COLO668 (cell line): ENCODE measurements around the gene EFR3B.

ENCODE experiments used
- DNase-seq: peaks from one replicate; lab custom pipeline; 2025; ENCODE audit not compliant: unreplicated experiment; lab: John Stamatoyannopoulos, UW

EFR3B gene

DNA sequence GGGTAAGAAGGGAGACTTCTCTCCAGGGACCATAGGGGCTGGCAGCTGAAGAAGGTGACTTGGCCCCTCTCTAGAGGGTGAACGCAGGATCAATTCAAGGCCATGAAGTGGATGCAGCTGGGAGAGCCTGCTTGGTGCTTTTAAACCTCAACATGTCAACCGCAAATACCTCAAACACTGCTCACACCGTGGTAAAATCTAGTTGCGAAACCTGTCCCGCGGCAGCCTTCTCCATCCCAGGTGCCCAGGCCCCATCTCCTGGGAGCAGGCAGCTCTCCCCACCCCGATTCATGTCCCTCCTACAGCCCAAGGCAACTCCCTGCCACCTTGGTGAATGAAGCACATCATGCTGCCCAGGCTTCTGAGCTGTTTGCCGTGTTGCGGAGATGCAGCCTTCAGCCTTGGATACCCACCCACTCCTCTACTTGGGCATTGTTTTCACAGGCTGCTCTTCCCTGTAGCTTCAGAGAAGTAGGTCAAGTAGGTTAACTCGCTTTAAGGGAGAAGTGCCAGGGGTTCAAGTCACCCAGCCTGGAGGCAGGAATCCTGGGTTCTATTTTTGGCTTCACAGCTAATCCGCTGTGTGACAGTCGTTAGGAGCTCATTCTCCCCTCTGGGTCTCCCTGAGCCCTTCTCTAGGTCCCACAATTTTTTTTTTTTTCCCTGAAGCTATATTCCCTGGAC is 6.2 kb upstream of the EFR3B start:
- no peak for DNase-seq

DNA sequence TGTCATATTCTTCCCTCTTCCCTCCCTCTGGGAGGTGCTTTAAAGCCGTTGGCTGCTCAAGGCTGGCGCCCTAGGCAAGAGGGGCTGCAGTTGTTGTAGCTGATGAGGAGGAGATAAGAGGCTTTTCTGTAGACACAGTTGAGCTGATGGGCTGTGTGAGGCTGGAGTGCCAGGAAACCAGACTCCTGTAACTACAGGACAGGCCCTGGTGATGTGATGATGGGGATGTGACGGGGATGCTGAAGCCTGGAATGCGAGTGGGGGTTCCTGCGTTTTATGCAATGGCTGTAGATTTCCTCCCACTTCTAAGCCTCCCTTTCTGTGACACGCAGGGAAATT is 5.7 kb upstream of the EFR3B start:
- no peak for DNase-seq

DNA sequence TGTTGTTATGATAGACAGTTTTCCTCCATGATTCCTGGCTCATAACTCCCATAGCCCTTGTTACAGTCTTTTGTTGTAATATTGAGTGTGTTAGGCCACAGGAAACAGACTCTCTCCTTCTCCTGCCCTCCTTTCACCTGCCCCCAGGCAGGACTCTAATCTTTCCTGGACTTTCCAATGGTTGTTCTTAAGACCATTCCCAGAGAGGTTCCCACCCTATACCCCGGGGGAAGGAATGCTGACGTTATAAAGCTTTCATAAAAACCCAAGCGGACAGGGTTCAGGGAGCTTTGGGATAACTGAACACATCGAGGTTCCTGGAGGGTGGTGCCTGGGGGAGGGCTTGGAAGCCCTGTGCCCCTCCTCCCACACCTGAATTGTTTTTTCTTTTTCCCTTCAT is 2.8 kb upstream of the EFR3B start:
- no peak for DNase-seq

DNA sequence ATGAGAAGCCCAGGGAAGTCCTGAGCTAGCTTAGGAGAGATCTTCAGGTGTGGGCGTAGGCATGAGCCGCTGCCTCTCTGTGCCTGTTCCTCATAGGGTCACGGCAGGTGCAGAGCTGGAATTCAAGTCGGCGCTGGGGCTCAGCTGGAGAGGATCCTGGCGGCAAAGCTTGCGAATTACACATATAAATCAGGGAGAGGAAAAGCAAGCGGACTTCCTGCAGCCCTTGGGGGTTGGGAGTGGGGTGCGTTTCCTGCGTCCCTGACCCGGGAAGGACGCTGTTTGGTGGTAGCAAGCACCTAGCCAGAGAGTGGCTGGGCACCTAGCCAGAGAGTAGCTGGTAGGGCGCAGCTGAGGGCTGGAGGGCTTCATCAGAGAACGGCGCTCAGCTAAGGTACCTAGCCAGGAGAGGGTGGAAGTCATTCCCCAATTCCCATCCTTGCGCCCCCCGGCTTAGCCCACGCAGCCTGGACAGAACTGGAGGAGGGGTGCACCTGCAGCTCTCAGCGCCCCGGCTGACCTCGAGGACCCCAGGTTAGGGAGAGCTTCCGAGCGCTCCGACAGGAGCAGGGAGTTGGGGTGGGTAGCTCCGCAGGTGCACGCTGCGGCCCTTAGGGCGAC is 459 bp upstream of the EFR3B start:
- peak; percentile 88 for DNase-seq

DNA sequence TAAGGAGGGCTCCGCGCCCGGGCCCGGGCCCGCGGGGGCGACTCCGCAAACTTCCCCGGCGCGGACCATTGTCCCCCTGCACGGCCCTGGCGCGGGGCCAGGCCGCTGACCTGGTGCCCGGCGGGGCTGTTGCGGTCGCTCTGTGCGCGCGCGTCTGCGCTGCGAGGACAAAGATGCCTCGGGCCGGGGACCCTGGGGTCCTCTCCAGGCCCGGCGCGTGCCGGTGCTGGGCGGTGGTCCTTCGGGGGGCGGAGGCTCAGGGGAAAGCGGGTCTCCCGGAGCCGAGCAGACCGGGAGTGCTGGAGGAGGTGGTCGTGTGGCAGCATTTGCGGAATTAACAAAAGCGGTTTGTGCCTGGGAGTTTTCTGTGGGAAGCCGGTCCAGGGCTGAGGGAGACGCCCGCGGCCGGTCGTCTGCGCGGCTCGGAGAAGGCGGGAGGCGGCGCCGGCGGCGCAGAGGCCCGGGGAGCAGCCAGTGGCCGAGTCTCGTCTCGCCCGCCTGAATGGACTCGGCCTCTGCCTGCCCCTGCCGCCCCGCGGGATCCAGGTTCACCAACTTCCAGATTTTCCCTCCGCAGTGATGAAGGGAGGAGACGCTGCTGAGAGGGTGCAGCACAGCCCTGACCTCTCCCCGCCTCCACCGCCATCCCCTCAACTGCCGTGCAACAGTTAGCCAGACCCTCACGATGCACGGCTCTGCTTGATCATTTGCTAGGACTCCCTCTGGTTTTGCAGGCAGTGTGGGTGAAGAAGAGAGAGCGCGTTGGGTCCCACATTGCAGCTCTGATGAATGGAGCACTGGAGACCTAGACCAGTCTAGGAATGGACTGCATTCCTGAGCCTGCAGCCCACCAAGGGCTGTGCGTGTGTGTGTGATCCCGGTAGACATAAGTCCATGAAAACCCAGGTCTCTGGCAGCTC is 705 bp downstream of the EFR3B start:
- DNase-seq: peak; percentile 65

DNA sequence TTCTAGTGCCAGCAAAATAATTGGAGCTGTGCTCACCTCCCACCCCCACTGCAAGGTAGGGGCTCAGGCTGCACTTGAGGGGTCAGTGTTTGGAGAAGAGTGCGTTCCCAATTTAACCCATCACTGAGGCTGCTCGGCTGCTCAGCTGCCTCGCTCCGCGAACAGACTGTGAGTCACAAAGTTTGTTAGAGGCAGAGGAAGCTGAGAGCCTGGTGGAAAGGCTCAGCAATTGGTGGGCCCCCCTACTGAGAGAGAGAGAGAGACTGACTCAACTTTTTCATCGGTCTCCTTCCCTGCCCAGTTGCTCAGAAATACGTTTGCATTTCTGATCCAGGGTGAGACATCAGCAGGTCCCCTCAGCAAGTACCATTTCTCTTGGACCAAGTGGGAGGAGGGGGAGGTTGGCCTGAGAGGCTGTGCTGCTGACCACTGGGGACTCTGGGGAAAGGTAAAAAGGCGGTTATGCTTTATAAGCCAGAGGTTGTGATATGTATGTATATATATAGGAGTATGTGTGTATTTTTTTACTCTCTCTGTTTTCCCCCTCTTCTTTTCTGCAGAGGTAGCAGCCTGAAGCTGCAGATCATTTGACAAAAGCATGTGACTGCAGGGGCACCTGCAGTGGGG is 1.5 kb downstream of the EFR3B start:
- DNase-seq: peak; percentile 24

DNA sequence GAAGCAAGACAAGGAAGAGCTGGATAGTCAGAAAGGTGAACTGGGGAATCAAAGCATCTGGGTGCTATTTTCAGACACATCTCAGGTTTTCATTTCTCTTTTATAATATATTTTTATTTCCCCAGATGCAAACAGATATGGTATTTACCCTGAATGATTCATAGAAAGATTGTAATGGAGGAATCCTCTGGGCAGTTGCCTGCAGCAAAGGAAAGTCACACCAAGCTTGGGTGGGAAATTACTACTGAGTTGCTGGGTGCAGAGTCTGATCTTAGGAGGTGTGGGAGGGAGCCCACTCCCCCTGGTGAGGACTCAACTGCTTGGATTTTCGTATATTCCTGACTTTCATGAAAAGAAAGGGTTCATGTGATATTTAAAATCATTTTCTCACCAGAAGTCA is 2.1 kb downstream of the EFR3B start:
- no peak for DNase-seq

DNA sequence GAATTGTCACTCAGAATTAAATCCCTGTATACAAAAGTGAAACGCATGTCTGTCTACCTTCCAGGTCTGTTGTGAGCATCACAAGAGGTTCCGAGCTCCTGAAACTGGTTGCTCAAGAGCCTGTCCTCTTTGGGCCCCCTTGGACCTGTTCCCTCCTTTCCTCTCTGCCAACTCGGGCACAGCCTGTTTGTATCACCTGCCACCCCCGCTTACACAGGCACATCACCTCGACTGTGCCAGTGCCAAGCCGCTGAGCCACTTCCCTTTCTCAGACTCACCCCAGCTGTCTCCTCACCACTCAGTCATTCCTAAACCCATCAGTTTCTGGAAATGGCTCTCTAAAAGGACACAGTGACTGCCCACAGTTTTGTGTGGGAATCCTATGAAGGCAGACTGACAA is 3.1 kb downstream of the EFR3B start:
- DNase-seq: peak; percentile 20

DNA sequence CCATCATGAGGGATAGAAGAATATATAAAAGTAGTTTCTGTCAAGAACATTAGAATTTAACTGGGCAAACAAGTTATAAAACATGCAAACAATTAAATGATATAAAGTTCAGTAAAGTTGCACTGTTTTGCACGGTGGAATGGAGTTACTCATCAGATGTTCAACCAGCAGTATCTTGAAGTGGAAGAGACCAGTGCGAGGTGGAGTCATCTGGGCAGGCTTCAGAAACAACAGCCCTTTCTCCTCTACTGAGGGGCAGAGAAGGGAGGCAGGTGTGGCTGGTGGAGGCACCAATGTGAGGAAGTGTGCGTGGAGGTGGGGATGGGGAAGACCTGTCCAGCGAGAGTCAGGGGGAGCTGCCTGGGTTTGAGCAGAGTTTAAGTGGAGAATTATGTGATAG is 7.5 kb downstream of the EFR3B start:
- DNase-seq: no peak

DNA sequence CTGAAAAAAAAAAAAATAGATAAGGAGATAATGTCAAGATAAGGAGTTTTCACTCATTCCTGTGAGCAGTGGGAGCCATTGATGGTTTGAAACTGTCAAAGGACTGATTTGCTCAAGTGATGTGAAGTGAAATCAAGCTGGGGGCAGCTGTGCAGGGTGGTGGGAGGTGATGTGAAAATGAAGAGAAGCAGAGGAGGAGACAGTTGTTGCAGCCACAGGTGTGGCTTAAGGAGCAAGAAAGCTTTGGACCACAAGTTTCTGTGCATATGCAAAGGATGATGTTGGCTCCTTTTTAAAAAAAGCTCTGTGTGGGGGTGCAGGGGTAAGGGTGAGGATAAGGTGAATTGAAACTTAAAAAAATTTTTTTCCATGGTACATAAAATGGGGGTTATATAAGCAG is 8.3 kb downstream of the EFR3B start:
- no peak for DNase-seq

DNA sequence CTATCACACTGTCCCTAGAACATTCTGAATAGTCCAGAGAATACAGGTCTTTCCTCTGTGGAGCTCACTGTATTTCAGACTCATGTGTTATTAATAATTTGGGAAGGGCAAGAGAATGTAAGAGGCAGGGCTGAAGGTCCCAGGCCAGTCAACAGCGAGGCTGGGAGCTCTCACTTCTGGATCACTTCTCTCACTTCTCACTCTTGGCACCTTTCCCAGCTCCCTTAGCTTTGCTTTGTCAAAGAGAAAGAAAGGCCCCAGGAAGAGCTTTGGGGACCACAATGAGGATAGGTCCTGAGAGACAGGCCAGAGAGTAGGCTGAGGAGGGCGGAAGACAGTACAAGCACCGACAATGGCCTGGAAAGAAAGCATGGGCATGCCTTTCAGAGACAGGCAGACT is 11.2 kb downstream of the EFR3B start:
- no peak for DNase-seq

DNA sequence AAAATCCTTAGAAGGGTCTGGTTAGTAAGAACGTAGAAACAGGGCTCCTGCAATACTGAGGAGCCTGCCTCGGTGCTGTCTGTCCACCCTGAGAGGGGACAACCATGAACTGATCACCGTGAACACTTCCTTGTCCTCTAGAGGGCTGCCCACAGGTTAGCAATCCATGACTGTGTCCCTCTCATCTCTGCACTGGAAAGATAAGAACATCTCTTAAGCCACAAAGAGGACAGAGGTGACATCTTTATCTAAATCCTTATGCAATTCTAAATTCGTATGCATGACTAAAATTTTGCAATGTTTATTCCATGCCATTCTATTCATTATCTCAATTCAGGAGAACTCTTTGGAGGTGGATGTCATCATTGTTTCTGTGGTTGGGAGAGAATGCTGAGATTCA is 12.8 kb downstream of the EFR3B start:
- no peak for DNase-seq

DNA sequence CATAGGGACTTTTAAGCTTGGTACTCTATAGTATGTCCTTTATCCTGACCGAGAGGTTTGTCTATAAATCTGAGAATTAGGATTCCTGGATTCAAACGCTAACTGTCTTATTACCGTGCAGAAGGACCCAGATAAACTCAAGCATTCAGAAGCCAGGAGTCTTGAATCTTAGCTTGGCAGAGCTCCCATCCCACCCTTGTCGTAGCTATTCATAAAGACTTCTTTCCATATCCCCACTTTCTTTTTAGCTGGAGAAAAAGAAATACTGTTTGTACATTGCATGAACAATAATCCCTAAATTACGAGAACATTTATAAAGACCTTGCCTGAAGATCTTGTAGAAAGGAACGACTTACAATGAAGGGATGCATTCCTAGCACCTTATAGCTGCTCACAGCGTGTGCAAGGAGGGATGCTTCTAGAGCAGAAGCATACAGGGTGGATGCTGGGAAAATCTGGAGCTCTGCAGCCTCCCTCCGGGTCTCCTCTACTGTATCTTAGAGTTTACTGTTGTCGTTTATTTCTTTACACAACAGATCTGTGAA is 13.6 kb downstream of the EFR3B start:
- no peak for DNase-seq

DNA sequence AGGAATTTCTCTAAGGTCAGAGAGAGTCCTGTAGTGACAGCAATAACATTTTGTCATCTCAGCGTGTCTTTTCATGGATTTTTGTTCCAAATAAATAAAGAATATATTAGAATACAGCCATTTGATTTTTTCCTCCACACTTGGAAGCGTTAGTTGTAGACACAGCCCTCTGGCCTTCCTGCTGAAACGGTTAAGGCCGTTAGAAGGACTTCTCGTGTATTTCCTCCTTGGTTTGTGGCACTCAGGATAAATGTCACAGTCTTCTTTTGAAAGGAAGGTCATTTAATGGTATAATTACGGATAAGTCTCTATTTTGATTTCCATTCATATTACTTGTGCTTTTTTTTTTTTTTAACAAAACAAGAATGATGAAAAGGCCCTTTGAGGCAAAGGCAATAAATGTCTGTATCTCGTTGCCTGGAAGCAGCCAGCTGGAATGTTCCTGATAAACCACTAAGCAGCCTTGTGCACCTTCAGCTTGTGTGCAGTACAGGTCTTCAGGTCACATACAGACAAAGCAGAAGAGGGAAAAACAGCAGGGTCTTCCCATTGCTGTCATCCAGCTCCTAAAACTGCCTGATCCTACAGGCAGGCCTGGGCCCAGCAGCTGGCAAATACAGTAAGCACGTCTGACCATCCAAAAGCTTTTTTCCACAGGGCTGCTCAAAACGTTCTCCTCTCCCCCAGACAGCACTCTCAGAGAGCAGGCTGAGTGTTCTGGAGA is 14.4 kb downstream of the EFR3B start:
- no peak for DNase-seq

DNA sequence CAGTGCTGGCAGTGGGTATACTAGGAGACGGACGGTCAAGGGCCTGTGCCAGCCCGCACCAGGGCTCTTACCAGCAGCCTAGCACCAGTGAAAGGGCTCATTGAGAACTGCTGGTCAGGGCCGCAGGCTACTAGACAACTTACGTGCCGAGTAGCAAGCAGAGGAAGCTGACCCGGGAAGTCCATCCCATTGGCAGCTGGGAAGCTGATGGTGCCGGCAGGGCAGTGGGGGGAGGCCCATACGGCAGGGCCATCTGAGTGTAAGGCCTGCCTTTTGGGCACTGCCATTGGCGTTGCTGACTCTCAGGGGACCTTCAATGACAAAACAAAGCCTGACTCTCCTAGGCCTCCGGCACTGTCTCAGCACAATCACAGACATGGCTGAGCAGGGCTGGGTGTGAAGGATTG is 20.6 kb downstream of the EFR3B start:
- no peak for DNase-seq

DNA sequence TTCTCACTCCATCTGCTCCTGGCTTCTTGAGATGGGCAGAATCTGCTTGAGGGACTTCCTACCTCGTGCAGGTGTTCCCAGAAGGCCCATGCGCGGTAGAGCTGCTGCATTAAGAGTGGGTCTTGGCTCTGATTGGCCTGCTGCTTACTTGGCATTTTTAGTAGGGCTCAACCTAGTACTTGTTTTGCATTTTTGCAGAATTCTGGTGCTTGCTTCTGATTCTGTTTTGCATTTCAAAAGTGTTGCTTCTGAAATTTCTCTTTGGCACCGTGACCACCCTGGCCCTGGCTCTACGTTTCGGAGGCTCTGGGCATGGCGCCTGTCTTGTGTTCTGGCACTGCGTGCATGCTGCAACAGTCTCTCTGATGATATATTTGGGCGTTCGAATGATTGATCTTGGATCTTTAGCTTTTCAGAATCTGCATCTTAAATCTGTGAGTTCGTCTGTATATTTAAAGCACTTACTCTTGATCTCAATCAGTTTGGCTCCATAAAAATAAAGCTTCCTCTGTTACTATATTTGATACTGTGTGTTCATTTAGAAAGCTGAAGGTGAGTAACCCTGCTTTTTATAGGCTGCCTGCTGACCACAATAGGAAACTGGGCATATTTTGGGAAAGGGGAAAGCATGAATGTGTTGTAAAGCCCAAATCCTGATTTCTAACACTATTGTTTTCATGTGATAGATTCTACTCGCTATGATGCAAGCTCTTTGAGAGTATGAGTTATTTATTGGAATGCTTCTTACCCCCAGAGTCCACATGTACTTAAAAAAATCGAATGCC is 22.2 kb downstream of the EFR3B start:
- DNase-seq: no peak

DNA sequence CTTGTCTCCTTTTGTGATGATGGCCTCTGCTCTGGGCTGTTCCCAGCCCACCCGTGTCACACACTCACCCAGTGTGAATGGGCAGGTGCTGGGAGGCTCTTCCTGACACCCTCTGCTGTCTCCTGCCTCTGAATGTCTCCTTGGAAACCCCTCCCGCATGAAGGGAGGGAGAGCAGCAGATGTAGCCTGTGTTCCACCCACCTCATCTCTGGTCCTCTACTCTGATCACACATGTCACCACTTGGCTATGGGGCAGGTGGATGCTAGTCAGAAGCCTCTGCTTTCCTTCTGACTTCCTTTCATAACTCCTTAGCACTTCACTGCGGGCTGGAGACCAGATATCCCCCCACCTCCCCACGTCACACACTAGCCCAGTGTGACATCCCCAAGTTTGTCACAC is 23.9 kb downstream of the EFR3B start:
- peak; percentile 20 for DNase-seq

DNA sequence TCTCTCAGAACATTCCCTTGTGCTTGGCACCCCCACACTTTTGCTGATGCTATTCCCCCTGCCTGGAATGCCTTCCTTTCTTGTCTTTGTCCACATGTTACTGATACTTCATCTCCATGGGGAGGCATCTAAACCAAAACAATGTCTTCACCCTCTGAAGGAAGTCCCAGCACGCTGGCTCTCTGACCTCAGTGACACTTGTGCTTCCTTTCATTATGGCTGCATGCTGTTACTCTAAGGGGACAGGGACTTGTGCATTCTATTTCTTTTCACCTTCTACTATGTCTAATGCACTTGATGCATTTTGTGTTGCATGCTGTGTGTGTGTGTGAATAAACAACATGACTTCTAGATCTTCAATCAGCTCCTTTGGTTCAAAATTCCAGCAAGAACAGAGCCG is 24.6 kb downstream of the EFR3B start:
- no peak for DNase-seq

DNA sequence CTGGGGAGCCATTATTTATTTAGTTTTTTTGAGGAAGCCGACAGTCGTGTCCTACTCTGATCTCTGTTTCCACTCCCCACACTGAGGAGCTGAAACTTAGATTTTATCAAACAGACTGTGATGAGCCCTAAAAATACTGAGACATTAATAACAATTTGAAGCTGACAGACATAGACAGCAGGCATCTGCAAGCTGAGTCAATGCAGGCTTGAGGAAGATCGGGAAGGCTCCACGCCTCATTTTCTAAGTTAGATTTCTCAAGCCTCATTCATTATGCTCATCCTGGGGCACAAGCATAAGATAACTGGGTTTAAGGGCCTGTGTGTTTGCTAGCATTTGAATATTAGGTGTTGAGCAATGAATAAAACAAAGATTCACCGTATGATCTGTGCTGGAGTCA is 26.3 kb downstream of the EFR3B start:
- no peak for DNase-seq

DNA sequence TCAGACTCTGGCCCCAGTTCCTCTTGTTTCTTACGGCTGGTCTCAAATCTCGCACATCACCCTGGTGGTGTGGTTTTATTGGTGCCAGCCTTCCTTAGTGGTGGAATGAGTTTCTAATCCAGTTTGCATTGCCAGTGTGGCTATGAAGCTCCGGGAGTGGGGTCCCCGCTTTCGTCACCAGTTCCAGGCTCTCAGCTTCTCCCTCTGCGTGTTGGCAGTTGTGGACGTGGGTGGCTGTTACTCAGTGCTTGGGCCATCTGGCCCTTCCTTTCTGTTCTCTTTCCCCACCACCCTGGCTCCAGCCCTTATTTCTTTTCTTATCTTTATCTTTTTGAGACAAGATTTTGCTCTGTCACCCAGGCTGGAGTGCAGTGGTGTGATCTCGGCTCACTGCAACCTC is 30.1 kb downstream of the EFR3B start:
- no peak for DNase-seq
